HG03175 (cell line): Measurements from ENCODE around the gene ALOX12.

ENCODE experiments used
- ATAC-seq: cut with Tn5 transposase; IDR thresholded peaks from one replicate; pipeline ENCODE4 v1.9.1; 2021; ENCODE audit warnings: mild to moderate bottlenecking, moderate library complexity; ENCODE audit not compliant: unreplicated experiment

The ALOX12 gene

DNA sequence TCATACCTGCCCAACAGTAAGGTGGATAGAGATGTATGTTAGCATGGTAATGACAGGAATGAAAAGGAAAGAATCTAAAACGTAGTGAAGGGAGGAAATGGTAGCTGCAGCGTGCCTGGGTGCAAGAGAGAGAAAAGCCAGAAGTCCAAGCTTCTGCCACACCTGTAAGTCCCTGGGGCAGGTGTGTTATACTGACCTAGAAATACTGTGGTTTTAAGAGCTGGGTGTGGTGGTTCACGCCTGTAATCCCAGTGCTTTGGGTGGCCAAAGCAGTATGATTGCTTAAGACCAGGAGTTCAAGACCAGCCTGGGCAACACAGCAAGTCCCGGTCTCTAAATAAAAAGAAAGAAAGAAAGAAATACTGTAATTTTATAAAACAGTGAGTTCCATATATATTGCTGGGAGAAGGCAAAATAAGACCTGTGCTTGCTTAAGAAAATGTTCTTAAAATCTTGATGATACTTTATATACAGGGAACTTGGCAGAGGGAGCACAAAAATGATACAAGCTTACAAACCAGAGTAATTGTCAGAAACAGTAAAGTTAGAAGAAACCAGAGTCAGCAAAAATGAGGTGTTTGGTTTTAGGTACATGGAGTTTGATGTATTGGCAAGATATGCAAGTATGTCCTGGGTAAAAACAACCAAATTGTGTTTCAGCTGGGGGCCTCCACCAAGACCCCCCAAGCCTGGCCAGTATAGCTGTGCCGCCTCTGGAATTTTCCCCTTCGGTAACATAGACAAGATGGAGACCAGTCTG, 6.6 kb downstream of the ALOX12 start:
- no peak for ATAC-seq

DNA sequence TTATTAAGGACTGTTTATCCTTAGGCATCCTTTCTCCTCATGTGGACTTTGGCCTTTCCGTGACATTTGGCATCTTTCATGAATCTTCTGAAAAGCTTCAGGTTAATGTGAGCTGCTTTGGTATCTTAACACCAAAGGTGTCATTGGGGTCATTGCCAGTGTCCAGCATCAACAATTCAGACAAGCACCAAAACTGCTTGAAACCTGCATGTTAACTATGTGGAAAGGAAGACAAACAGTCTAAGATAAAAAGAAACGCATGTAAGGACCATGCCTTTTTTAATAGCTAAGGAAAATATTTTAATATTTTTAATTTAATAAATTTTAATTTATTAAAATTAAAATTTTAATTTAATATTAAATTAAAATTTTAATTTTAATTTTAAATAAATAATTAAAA, 7.9 kb downstream of the ALOX12 start:
- ATAC-seq: no peak

DNA sequence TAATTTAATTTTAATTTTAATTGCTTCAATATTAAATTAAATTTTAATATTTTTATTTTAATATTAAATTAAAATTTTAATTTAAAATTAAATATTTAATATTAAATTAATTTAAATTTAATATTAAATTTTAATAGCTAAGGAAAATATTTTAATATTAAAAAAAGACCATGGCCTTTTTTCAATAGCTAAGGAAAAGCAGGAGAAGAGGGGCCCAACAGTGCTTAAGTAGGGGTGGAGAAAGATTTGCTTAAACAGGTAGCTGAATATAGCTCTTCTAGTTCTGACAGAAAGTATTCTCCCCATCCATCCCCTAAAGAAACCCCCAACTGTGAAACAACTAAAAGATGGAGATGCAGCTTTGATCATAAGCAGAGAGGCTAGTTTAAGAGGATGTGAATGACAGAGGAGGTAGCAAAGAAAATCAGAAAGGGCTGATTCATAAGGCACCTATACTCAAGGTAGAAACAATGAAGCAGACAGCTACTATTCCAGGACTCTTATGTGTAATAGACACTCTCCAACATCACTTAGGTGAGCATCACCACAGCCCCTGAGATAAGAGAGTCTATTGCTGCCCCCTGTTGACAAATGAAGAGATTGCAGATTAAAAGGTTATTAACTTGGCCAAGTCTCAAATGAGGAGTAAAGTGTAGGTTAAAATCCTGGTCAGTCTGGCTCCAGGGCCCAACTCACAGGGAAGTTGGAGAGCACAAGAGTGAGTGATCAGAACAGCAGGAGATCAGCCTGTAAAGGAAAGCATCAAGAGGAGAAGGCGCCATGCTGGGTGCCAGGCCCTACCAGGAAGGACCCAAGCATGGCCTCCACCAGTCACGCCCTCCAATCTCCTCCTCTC, 8.8 kb downstream of the ALOX12 start:
- ATAC-seq: no peak

DNA sequence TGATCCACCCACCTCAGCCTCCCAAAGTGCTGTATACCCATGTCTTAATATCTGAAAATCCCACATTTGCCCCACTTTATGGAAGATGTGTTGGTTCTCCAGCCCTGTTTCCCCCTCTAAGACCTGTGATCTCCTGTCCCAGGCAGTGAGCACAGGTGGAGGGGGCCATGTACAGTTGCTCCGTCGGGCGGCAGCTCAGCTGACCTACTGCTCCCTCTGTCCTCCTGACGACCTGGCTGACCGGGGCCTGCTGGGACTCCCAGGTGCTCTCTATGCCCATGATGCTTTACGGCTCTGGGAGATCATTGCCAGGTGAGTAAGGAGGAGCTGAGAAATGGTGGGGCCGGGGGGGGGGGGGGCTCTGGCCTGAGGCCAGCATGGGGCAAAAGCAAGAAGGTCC, 9.9 kb downstream of the ALOX12 start:
- ATAC-seq: no peak

DNA sequence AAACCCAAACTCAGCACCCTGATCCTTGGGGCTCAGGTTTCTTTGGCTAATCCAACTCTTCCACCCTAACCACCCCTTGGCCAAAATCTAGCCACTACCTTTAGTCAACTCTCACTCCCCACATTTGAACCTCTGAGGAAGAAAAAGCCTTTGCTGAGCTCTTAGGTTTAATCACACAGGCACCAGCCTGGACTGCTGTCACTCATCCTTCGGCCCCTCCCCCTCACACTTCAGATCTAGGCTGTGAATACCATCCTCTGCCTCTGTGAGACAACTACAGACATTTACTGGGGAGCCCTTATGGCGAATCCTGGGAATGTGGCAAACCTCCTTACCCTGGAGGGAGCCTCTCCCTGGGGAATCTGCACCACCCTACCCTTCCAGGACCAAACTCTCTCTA, 11.3 kb downstream of the ALOX12 start:
- ATAC-seq: no peak

DNA sequence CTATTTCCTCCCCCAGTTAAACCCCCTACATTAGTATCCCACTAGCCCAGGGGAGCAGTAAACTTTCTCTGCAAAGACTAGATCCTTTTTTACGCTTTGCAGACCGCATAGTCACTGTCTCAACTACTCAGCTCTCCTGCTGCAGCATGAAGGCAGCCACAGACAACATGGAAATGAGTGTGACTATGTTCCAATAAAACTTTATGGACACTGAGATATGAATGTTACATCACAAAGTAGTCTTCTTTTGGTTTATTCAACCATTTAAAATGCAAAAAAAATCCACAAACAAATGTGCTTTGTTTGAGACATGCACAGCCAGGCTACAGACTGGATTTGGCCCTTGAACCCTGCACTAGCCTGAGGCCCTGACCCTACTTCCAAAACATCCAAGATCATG, 14.7 kb downstream of the ALOX12 start:
- ATAC-seq: no peak

DNA sequence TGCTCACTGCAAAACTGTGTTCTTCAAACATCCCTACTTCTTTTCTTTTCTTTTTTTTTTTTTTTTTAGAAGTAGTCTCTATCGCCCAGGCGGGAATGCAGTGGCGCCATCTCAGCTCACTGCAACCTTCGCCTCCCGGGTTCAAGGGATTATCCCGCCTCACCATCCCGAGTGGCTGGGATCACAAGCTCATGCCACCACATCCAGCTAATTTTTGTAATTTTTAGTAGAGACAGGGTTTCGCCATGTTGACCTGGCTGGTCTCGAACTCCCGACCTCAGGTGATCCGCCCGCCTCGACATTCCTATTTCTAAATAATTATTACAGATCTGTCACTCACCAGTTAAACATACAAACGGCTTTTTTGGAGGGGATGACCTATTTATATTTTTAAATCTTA, 15.6 kb downstream of the ALOX12 start:
- no peak for ATAC-seq

DNA sequence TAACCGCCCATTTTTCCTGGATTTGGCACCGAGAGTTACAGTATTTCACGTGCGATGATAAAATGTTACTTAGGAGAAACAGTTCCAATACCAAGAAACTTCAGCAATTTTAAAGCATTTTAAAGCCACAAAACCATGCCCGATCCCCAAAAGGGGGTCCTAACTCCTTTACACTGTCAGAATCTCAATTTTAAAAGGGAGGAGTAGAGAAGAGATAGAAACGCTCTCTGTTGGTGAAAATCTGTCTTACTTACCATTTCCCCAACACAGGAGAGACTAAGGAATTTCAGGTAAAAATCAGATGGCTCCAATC, 16.0 kb downstream of the ALOX12 start:
- ATAC-seq: no peak

DNA sequence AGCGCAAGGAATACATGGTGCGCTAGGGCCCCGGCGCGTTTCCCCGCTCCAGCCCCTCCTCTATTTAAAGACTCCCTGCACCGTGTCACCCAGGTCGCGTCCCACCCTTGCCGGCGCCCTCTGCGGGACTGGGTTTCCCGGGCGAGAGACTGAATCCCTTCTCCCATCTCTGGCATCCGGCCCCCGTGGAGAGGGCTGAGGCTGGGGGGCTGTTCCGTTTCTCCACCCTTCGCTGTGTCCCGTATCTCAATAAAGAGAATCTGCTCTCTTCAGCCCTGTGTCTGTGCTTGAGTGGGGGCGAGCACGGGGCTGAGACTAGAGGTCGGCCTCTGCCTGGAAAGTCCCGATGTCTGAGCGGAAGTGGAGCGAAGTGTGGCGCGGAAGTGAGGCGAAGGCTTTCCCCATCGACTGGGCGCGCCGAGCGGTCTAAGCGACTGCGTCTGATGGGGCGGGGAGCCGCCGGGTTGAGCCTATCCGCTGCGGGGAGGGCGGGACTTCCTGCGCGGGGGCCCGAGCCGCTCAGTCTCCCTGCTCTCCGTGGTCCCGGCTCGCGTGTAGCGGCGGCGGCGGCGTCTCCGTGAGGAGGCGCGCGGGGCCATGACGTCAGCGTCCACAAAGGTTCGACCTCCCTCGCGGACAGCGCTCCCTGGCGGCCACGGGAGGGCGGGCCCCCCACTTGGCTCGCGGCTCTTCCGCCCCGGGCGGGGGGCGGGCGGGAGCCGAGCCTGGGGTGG, 18.6 kb downstream of the ALOX12 start:
- peak; percentile 85 for ATAC-seq

DNA sequence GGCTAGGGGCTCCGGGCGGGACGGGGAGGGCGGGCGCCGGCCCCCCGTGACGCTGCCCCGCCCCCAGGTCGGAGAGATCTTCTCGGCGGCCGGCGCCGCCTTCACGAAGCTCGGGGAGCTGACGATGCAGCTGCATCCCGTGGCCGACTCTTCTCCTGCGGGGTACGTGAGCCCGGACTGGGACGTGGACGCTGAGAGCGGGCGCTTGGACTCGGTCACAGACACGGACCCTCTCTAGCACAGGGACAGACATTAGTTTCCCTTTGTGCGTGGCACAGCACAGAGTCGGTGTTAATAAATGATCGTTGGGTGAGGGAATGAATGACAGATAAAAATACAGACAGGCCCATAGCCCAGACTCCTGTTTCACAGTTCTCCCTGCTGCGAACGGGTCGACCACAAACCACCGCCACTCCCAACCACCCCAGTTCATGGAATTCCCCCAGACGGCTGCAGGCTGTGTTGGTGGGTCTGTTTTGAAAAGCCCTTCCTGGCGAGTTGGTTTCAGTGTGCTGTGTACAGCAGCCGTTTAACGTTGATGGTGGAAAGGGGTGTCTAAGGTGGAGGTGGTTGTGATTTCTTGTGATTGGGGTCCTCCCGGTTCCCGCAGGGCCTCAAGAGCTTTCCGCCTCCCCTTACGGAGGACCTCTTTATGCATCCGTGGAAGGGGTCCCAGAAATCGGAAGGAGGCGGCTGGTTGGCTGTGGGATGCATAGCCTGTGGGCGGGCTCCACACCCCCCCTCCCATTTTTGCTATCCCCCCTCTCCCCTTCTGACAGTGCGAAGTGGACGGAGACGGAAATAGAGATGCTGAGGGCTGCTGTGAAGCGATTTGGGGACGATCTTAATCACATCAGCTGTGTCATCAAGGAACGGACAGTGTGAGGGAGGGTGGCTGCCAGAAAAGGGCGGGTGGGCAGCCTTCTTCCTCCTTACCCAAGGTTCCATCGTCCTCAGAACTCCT, 19.4 kb downstream of the ALOX12 start:
- peak; percentile 13 for ATAC-seq

DNA sequence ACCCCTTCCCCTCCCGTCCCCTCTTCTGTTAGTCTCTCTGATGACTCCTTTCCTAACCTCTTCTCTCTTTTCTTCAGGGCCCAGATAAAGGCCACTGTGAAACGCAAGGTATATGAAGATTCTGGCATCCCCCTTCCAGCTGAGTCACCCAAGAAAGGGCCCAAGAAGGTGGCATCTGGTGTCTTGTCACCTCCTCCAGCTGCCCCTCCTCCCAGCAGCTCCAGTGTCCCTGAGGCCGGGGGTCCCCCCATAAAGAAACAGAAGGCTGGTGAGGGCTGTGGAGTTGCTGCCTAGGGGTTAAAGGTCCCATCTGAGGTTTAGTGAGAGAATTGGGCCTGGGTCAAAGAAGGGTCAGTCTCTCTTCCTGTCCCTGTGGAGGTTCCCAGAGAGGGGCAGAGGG, 20.6 kb downstream of the ALOX12 start:
- no peak for ATAC-seq

DNA sequence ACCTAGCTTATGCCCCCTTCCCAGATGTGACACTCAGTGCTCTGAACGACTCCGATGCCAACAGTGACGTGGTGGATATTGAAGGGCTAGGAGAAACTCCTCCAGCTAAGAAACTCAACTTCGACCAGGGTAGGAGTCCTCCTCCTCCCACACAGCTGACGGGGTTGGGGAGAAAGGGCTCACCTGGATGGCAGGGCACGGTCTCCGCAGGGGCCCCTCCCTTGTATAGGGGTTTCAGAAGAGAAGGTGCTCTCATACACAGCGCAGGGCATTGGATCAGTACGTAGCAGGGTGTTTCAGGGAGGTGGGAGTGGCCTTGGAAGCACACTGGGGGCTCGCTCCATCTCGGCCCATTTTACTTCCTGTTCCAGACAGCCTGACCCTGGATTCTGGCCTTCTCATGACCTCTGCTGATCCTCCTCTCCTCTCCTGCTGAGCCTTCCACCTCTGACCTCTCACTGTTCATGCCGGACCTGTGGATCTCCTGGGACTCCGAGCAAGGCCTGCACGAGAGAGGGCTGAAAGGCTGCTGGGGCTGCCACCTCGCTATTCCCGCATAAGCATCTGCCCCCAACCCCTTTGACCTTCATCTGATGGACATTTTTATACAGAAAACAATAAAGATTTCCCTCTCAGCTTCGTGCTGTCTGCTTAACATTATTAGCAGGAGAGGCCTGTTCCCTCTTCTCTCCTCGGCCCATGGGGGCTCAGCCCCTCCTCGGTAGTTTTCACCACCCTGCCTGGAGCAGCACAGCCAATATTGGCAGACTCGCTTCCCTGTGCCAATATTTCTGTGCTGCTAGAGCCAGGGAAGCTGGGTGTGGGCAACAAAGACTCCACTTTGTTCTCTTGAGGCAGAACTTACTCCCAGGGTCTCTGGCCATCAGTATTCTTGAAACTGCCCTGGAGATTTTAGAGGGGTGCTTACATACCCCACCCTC, 21.3 kb downstream of the ALOX12 start:
- ATAC-seq: no peak

DNA sequence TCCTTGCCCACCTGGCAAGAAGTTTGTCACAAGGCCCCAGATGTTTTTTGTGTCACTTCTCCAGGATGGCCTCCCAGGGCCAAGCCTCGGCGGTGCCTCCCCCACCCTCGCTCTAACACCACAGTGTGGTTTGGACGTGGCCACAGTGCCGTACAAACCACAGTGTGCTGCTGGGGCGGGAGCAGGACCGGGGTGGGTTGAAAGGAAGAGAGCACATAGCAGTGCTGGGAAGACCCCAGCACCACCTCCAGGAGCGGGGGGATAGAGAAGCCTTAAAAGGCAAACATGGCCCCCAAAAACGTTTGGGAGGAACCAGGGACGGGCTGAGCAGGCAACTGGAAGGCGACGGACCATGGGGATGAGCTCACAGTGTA, 22.0 kb downstream of the ALOX12 start:
- ATAC-seq: no peak

DNA sequence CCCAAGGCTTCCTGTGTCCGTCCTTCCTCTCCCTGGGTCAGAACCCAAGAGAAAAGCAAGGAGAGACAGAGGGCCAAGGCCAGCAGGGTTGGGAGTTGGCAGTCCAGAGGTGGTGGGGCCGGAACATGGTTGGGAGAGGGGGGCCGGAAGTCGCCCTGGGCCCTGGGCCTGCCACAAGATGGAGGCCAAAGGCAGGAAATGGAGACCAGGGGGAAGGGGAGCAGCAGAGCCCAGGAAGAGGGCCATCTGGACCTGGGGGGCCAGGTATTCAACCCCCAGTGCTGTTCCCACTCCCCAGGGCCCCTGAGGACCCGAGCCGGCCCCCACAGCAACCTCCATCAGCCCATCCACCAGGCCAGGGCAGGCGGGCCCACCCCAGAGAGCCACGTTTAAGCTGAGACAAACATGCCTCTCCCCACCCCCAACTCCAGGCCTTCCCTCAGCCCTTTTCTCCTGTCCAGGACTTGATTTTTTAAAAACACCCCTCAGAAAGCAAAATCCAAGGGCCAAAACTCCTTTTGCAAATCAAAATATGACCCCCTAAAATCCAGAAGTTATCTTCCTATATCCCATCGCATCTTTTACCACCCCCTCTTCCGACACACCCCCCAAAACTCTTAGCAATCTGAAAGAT, 22.6 kb downstream of the ALOX12 start:
- no peak for ATAC-seq

DNA sequence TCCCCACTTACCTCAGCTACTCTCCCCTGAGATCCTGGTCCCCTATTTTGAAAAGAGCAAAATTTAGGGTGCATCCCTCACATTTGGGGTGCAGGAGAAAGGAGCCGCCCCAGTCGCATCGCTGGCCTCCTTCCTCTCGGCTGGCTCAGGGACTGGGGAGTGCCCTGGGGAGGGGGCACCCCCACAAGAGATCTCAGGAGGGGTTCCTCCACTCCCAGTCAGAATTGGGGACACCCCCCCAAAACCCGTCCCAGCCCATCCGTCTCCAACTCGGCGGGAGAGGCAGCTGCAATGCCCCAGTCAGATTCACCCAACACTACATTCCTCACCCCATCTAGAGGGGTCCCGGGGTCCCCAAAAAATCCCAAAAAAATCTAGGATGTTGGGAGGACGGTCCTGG, 23.5 kb downstream of the ALOX12 start:
- ATAC-seq: no peak

DNA sequence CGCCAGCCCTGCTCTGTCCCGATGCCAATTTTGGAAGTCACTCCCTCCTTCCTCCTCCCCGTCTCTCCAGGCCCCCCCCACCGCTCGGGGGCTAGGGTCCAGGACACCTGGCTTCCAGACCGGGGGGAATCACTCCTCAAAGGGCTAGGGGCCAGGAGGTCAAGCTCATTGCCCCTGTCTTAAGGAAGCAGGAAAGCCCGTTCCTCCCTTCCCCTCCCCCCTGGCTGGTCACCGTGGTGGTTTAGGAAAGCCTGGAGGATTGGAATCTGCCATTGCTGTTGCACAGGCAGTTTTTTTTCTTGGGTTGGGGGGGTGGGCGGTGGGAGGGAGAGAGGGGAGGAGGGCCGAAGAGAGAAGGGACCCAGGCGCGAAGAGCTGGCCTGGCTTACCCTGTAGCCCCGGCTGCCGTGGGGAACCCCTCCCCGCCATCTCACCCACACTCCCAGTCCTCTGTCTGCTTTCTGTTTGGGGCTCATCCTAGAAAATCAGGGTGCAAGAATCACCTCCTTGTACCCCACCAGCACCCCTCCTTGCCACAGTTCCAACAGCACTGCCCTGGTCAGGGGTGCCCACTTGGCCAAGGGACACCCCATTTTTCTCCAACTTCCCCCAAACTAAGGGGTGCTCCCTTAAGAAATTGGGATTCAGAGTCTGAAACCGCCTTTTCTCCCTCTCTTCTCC, 24.1 kb downstream of the ALOX12 start:
- no peak for ATAC-seq

DNA sequence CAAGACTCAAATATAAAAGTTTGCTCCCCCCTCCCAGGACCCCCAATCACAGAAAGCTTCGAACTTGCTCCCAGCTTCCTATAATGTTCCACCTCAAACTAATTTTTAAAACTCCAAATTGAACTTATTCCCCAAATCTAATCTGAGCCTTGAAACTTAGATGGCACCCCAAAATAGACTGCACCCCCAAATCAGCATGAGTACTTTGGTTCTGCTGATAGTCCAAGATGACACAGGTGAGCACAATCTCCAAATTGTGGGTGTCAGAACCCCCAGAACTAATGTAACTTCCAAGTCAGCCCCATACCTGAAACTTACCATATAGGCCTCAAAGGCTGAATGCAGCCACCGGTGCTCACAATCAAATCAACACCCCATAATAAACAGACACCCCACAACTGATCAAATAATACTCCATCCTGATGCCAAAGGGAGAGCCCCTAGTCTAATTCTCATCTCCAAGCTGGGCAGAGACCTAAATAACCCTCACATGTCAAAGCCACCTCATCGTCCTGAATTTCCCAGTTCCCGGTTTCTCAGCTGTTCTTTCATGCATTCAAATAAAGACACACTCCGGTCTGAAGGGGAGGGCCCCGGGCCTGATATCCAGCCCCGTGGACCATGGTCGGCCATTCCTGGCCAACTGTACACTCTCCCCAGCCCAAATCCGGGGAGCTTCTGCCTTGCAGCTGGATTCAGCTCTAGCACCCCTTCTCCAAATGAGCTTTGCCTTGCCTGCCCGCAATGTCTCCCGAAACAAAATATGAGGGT, 25.2 kb downstream of the ALOX12 start:
- no peak for ATAC-seq
